DOHH2 (cell line): Measurements from ENCODE around the gene ADAP1.

Experiments used
- H3F3A ChIP-seq: fragments of 200-600 bp; sonication (generic), shearing (Covaris generic); 2 replicates; pipeline ENCODE4 v1.6.0; 2016; ENCODE audit warnings: antibody characterized with exemption, mild to moderate bottlenecking; ENCODE audit not compliant: control insufficient read depth, insufficient read depth
- H3K27ac ChIP-seq: fragments of 200-600 bp; sonication (generic); 2 replicates; pipeline ENCODE4 v1.5.1; 2014; ENCODE audit warnings: low read depth, mild to moderate bottlenecking, low read length, moderate library complexity
- H3K27me3 ChIP-seq: fragments of 200-600 bp; sonication (generic); 2 replicates; pipeline ENCODE4 v1.6.1; 2014; ENCODE audit warnings: mild to moderate bottlenecking, low read length, mixed read lengths; ENCODE audit not compliant: control insufficient read depth
- H3K36me3 ChIP-seq: fragments of 200-600 bp; sonication (generic); 2 replicates; pipeline ENCODE4 v1.6.1; 2014; ENCODE audit warnings: mild to moderate bottlenecking, low read length, moderate library complexity, mixed read lengths; ENCODE audit not compliant: control insufficient read depth
- H3K4me1 ChIP-seq: fragments of 200-600 bp; sonication (generic); 2 replicates; pipeline ENCODE4 v1.6.1; 2014; ENCODE audit warnings: mild to moderate bottlenecking, low read length, mixed read lengths; ENCODE audit not compliant: control insufficient read depth
- H3K4me2 ChIP-seq: fragments of 200-600 bp; sonication (generic); 2 replicates; pipeline ENCODE4 v1.6.0; 2014; ENCODE audit warnings: mild to moderate bottlenecking, low read length, moderate library complexity
- H3K4me3 ChIP-seq: fragments of 200-600 bp; sonication (generic); 2 replicates; pipeline ENCODE4 v1.5.1; 2014; ENCODE audit warnings: mild to moderate bottlenecking, low read length, mixed read lengths
- H3K79me2 ChIP-seq: fragments of 200-600 bp; sonication (generic); 2 replicates; pipeline ENCODE4 v1.6.1; 2014; ENCODE audit warnings: mild to moderate bottlenecking, low read length, mixed read lengths; ENCODE audit not compliant: control insufficient read depth
- H3K9me2 ChIP-seq: fragments of 200-600 bp; sonication (generic); replicated peaks from 2 replicates; pipeline ENCODE4 v1.6.1; 2014; ENCODE audit warnings: mild to moderate bottlenecking, low read length, mixed read lengths; ENCODE audit not compliant: control insufficient read depth
- H3K9me3 ChIP-seq: fragments of 200-600 bp; sonication (generic); 2 replicates; pipeline ENCODE4 v1.6.1; 2014; ENCODE audit warnings: antibody characterized with exemption, low read length, mixed read lengths; ENCODE audit not compliant: control insufficient read depth, insufficient read depth
- H4K20me1 ChIP-seq: fragments of 200-600 bp; sonication (generic); 2 replicates; pipeline ENCODE4 v1.6.0; 2014; ENCODE audit warnings: low read depth, mild to moderate bottlenecking, antibody characterized with exemption, low read length, moderate library complexity; ENCODE audit not compliant: control insufficient read depth, insufficient read depth
- EZH2phosphoT487 ChIP-seq: fragments of 200-600 bp; sonication (generic); IDR thresholded peaks from 2 replicates; pipeline ENCODE4 v1.6.1; 2017; ENCODE audit warnings: borderline replicate concordance, mild to moderate bottlenecking, antibody characterized with exemption, low read length, moderate library complexity, mixed read lengths
- TF ChIP-seq, protein P1 (sequence below): fragments of 200-600 bp; sonication (generic); IDR thresholded peaks from one replicate; pipeline ENCODE4 v1.5.1; 2014; ENCODE audit warnings: antibody characterized with exemption, mild to moderate bottlenecking, low read depth, low read length; ENCODE audit not compliant: poor library complexity, severe bottlenecking

ADAP1 gene

GRCh38 chr7:917255-918117 is 37.0 kb downstream of the ADAP1 start:
- no peaks in the 10 kb centered on the region for H3K79me2 ChIP-seq
- 0 out of 2 replicates have a peak, but pooled peaks cover under 1% of the 10 kb centered on the region for H4K20me1 ChIP-seq
- no peak overlapping the region for H3K4me2 ChIP-seq
- no peak overlapping the region for H3K4me3 ChIP-seq
- no peaks in the 10 kb centered on the region for H3K36me3 ChIP-seq
- TF ChIP-seq EZH2phosphoT487, result no peak
- TF ChIP-seq, protein P1, sequence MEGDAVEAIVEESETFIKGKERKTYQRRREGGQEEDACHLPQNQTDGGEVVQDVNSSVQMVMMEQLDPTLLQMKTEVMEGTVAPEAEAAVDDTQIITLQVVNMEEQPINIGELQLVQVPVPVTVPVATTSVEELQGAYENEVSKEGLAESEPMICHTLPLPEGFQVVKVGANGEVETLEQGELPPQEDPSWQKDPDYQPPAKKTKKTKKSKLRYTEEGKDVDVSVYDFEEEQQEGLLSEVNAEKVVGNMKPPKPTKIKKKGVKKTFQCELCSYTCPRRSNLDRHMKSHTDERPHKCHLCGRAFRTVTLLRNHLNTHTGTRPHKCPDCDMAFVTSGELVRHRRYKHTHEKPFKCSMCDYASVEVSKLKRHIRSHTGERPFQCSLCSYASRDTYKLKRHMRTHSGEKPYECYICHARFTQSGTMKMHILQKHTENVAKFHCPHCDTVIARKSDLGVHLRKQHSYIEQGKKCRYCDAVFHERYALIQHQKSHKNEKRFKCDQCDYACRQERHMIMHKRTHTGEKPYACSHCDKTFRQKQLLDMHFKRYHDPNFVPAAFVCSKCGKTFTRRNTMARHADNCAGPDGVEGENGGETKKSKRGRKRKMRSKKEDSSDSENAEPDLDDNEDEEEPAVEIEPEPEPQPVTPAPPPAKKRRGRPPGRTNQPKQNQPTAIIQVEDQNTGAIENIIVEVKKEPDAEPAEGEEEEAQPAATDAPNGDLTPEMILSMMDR, result no peak
- H3K4me1 ChIP-seq, result peaks cover 9% of the 10 kb centered on the region
- no peaks in the 10 kb centered on the region for H3K9me2 ChIP-seq
- peaks cover 30% of the 10 kb centered on the region for H3K27me3 ChIP-seq
- H3F3A ChIP-seq, result no peaks in the 10 kb centered on the region
- no peak overlapping the region for H3K27ac ChIP-seq
- H3K9me3 ChIP-seq, result no peaks in the 10 kb centered on the region

- Histone ChIP-seq H3K27ac (no peak overlapping the region), H4K20me1 (0 out of 2 replicates have a peak, but pooled peaks cover 4% of the 10 kb centered on the region), H3K36me3 (no peaks in the 10 kb centered on the region), H3F3A (no peaks in the 10 kb centered on the region), H3K9me2 (no peaks in the 10 kb centered on the region), H3K4me2 (no peak overlapping the region), H3K9me3 (no peaks in the 10 kb centered on the region), H3K4me1 (peaks cover 7% of the 10 kb centered on the region), H3K79me2 (no peaks in the 10 kb centered on the region), H3K4me3 (no peak overlapping the region), H3K27me3 (peaks cover 20% of the 10 kb centered on the region)
- TF ChIP-seq, protein P1, result no peak
- TF ChIP-seq EZH2phosphoT487, result no peak
Measured at GRCh38 chr7:916291-916941, 38.1 kb downstream of the ADAP1 start.

DNA sequence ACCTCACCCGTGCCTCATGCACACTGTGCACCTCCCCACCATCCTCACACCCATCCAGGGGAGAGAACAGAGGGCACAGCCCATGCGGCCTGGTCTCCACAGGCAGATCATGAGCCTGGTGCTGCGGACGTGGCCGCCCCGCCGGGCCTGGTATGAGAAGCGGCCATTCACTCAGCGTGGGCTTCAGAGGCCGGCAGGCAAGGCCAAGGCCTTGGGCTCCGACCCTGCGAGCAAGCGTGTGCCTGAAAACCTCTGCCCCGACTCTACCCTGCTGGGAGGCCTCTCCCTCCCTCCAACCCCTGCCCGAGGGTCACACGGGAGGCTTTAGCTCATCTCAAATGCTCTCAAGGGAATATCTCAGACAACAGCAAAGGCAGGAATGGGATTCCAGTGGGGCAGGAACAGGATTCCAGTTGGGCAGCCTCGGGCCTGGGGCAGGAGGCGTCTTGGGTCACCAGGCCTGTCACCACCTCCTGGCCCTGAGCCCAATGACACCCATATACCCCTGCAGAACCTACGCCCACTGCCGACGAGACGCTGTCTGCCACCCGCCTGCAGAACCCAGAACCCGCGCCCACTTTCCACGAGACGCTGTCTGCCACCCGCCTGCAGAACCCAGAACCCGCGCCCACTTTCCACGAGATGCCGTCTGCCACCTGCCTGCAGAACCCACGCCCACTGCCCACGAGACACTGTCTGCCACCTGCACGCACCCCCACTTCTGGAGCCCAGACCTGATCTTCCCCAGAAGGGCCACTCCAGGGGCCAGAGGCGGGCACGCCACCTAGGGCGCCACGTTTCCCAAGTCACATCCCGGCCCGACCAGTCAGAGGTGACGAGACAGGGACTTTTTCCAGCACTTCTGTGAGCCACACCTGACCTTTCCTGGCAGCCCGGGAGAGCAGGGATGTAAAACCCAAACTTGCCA is 38.9 kb downstream of the ADAP1 start:
- Histone ChIP-seq H3K27ac (no peak overlapping the region), H3K79me2 (no peaks in the 10 kb centered on the region), H3K36me3 (no peaks in the 10 kb centered on the region), H3K4me1 (peaks cover 12% of the 10 kb centered on the region), H3F3A (no peaks in the 10 kb centered on the region), H3K9me3 (no peaks in the 10 kb centered on the region), H3K27me3 (peaks cover 14% of the 10 kb centered on the region), H3K9me2 (no peaks in the 10 kb centered on the region), H4K20me1 (0 out of 2 replicates have a peak, but pooled peaks cover 8% of the 10 kb centered on the region), H3K4me2 (no peak overlapping the region), H3K4me3 (no peak overlapping the region)
- TF ChIP-seq, protein P1, result no peak
